ENCODE results near the gene MAGOH.

The MAGOH gene

DNA sequence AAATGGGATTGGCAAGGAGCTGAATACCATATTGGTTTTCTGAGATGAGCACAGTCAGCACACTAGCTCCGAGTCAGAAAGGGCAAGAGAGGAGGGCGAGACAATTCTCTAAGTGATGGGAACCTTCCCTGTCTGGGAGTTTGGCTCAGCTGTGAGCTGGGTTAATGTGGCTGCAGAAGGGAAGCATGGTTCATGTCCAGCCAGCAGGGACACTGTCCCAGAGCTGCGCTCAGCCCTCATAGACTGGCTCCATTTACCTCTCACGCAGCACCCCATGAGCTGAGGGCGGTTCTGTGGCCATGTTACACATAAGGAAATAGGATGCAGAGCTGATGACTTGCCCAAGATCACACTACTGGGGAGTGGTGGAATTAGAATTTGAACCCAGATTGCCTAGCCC is 57.4 kb downstream of the MAGOH start:
- no peak for TF ChIP-seq EZH2 (IDR thresholded peaks at IDR 0.05; ENCODE audit: borderline replicate concordance, low read depth, low read length, severe bottlenecking)
- no peak for TF ChIP-seq CTCF (IDR thresholded peaks at IDR 0.05; ENCODE audit: borderline replicate concordance, extremely low read depth, low read length, poor library complexity, severe bottlenecking)
- Histone ChIP-seq H3K4me2 (ENCODE audit: insufficient read depth, low read length) (no peak overlapping the region), H3K4me3 (ENCODE audit: low read depth in 1 of 2, low read length in 2 of 2) (no peak overlapping the region), H3K9me3 (ENCODE audit: insufficient read depth, low read length, severe bottlenecking) (no peaks in the 10 kb centered on the region), H3K27ac (ENCODE audit: low read length) (no peak overlapping the region), H3K27me3 (ENCODE audit: insufficient read depth, low read length, poor library complexity) (peaks cover 3% of the 10 kb centered on the region), H3K9ac (ENCODE audit: low read depth, low read length) (no peak overlapping the region), H2AFZ (ENCODE audit: low read depth, low read length) (no peak overlapping the region), H3K36me3 (ENCODE audit: insufficient read depth, low read length) (no peaks in the 10 kb centered on the region), H4K20me1 (ENCODE audit: insufficient read depth, low read length) (no peaks in the 10 kb centered on the region), H3K4me1 (ENCODE audit: insufficient read depth, low read length) (no peaks in the 10 kb centered on the region), H3K79me2 (ENCODE audit: insufficient read depth, low read length) (no peaks in the 10 kb centered on the region)
- DNase-seq: no peak
- no peak for ATAC-seq (ENCODE audit: insufficient read depth, low read depth)

GRCh38 chr1:53180226-53180625 is 58.1 kb downstream of the MAGOH start:
- Histone ChIP-seq H3K27ac (ENCODE audit: low read length) (no peak overlapping the region), H3K9me3 (ENCODE audit: insufficient read depth, low read length, severe bottlenecking) (no peaks in the 10 kb centered on the region), H3K4me1 (ENCODE audit: insufficient read depth, low read length) (no peaks in the 10 kb centered on the region), H3K27me3 (ENCODE audit: insufficient read depth, low read length, poor library complexity) (peaks cover 3% of the 10 kb centered on the region), H3K36me3 (ENCODE audit: insufficient read depth, low read length) (no peaks in the 10 kb centered on the region), H3K4me3 (ENCODE audit: low read depth in 1 of 2, low read length in 2 of 2) (no peak overlapping the region), H3K9ac (ENCODE audit: low read depth, low read length) (no peak overlapping the region), H4K20me1 (ENCODE audit: insufficient read depth, low read length) (no peaks in the 10 kb centered on the region), H3K4me2 (ENCODE audit: insufficient read depth, low read length) (no peak overlapping the region), H3K79me2 (ENCODE audit: insufficient read depth, low read length) (no peaks in the 10 kb centered on the region), H2AFZ (ENCODE audit: low read depth, low read length) (no peak overlapping the region)
- ATAC-seq (ENCODE audit: insufficient read depth, low read depth) (no peak), DNase-seq (no peak)
- no peak for TF ChIP-seq EZH2 (IDR thresholded peaks at IDR 0.05; ENCODE audit: borderline replicate concordance, low read depth, low read length, severe bottlenecking)
- TF ChIP-seq CTCF (IDR thresholded peaks at IDR 0.05; ENCODE audit: borderline replicate concordance, extremely low read depth, low read length, poor library complexity, severe bottlenecking): no peak

All from DND-41 (cell line).